Fibroblast of peridontal ligament (primary cell): ENCODE measurements around the gene PLEKHA8.

ENCODE experiments used
- DNase-seq: peaks from one replicate; pipeline ENCODE4 v3.0.0-alpha.2; 2010; ENCODE audit errors: extremely low read depth

Gene PLEKHA8

GRCh38 chr7:30023524-30023923 lies 4.7 kb upstream of the PLEKHA8 start:
- no peak for DNase-seq

DNA sequence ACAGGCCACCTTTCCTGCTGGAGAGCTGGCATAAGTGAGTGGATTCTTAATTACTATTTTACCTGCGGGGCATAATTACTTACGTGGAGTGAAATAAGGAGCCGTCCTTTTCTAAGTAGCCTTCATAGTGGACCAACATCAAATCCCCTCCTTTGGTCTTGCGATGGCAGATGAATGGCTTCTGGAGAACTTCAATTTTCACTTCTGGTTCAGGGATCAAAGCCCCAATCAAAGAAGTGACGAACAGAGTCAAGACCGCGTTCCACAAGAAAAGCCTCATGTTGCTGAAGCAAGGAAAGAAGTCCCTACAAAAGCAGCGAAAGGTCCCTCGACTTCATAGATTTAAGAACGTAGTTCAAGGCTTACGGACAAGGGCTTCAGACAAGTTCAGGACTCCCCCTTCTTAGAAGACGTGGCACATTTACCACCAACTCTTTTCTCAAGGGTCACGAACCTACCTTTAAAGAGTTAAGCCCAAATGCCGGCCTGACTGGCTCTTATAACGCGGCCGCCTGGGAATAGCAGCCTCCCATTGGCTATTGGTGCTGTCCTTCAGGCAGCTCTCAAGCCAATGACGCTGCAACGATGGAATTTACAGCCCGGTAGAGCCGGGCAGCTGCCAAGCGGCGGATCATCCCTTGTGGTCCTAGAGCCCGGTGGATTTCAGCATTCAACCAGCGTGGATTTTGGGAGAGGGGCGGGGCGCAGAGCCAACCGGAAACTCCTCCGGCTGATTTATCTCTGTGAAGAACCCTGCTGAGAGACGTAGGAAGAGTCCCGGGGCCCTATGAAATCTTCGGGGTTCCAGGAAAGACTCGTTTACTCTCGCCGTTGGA lies 1.8 kb upstream of the PLEKHA8 start, which contains the start of gene FKBP14:
Gene FKBP14, minus strand, starts transcription at position 474 of the 836 bp plus-strand sequence. Its CDS starts 194 bp downstream, at position 280.
- peak; percentile 100 for DNase-seq

DNA sequence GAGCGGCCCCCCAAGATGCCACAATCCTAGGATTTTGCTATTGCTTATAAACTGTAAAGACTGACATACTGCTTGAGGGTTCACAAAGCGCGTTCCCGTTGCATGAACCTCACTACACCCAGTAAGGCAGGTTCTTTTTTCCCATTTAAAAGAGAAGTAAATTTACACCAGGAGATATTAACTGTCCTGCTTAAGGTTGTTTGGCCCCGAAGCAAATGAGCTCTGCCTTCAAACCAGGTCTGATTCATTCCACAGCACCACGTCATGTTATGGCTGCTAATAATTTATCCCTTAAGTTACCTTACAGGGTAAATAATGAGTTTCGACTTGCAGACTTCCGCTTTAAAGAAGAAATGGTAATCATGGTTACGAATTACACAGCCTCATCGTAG lies 1.2 kb upstream of the PLEKHA8 start:
- no peak for DNase-seq

DNA sequence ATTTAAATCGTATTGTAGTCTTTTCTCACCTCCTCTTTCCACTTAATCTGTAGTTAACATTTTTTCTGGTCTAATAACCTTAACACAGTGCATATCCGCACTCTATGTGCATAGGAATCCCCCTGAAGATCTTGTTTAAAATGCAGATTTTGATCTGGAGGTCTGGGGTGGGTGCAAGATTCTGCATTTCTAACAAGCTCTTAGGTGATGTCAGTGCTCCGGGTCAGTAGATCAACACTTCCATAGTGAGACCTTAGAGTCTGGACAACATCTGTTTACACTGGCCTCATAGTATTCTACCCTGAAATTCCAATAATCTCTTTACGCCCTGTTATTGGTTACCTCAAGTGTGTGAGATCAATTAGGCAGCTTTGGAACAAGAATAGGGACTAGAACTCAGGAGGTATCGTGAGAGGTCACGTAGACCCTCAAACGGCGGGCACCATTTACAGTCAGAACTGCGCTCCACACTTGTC lies 434 bp upstream of the PLEKHA8 start:
- DNase-seq, result no peak

GRCh38 chr7:30028749-30029635 lies 780 bp downstream of the PLEKHA8 start:
- peak; percentile 39 for DNase-seq

GRCh38 chr7:30029696-30030095 lies 1.5 kb downstream of the PLEKHA8 start:
- DNase-seq, result no peak

- peak; percentile 62 for DNase-seq
Measured at GRCh38 chr7:30032310-30033125, 4.3 kb downstream of the PLEKHA8 start.

DNA sequence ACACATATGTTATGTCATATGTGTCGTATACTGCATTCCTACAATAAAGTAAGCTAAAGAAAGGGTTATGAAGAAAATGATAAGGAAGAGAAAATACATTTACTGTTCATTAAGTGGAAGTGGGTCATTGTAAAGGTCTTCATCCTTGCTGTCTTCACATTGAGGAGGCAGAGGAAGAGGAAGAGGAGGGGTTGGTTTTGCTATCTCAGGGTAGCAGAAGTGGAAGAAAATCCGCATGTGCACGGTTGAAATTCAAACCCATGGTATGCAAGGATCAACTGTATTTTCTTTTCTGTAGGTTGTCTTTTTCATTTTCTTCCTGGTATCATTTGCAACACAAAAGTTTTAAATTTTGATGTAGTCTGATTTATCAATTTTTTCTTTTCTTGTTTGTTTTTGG lies 6.3 kb downstream of the PLEKHA8 start:
- no peak for DNase-seq

DNA sequence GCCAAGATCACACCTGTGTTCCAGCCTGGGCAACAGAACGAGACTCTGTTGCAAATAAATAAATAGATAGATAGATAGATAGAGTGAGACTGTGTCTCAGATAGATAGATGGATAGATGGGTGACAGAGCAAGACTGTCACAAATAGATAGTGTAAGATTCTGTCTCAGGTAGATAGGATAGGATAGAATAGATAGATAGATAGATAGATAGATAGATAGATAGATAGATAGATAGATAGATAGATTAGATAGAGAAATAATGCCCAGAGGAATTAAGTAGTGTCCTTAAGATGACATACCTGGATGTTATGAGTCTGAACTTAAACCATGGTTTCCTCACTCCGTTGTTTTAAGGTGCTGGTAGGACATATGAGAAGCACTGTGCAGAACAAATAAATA lies 8.0 kb downstream of the PLEKHA8 start:
- DNase-seq, result no peak

DNA sequence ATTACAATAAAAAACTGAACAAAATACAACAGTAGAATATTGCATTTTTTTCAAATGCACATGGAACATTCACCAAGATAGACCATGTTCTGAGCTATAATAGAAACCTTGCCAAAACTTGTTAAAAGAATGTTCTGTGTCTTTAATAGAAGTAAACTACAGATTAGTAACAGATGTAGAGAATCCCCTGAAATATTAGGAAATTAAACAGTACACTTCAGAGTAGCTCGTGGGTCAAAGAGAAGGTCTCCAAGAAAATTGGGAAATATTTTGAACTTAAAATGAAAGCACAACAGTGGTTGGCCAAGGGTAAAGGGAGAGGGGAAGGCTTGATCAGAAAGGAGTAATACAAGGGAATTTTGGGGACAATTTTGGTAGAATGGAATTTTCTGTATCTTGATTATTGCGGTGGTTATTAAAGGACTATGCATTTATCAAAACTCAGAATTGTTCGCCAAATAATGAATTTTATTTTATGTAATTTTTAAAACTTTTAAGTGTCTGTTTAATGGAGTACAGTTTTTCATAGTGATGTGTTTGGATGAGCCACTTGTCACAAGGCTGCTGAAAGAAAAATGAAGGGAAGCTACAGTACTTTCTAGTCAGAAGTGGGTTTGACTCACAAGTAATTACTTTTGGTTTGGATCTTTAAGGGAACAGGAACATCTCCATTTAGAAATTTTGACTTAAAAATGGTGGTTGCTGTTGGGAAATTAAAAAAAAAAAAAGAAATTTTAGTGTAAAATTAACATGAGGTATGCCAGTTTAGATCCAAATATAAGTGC lies 10.2 kb downstream of the PLEKHA8 start:
- peak; percentile 82 for DNase-seq

GRCh38 chr7:30040938-30041337 lies 12.7 kb downstream of the PLEKHA8 start:
- no peak for DNase-seq

DNA sequence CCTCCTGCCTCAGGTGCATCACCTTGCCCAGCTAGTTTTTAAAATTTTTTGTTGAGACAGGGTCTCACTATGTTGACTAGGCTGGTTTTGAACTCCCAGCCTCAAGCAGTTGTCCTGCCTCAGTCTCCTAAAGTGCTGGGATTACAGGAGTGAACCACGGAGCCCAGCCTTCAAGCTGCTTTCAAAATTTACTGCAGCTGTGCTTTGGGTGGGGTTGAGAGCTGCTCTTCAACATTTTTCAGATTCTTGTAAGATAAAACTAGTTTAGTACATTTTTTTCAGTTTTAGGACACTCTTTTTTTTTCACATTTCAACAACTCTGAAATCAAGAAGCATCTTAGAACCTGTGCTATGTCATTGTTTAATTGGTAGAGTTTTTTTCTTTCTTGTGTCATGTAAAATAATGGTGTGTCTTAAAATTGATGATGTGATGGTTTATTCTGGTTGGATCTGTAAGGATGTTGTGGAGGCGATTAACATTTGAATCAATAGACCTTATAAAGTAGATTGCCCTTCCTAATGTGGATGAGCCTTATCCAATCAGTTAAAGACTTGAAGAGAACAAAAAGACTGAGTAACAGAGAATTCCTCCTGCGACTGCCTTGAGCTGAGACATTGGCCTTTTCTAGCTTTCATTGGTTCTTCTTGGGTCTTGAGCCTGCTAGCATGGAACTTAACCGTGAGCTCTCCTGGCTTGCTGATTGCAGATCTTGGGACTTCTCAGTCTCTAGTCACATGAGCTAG lies 13.5 kb downstream of the PLEKHA8 start:
- no peak for DNase-seq

- no peak for DNase-seq
Measured at GRCh38 chr7:30046127-30046770, 18.0 kb downstream of the PLEKHA8 start.

DNA sequence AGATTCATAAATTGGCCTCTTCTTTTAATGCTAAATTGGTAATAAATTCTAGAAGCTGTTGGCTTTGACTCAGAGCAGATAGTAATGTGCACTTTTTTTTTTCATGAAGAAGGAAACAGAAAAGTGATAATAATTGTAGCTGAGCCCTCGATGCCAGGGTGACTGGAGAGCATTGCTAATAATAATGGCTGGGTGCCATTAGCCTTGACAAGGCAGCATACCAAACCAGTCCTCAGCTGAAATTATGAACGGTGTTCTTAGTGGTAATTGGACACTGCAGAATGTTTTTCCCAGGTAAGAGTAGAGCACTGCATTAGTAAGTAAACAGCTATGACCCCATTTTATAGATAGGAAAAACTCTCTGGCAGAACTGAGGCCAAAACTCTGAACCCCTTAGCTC lies 18.9 kb downstream of the PLEKHA8 start:
- DNase-seq, result no peak

DNA sequence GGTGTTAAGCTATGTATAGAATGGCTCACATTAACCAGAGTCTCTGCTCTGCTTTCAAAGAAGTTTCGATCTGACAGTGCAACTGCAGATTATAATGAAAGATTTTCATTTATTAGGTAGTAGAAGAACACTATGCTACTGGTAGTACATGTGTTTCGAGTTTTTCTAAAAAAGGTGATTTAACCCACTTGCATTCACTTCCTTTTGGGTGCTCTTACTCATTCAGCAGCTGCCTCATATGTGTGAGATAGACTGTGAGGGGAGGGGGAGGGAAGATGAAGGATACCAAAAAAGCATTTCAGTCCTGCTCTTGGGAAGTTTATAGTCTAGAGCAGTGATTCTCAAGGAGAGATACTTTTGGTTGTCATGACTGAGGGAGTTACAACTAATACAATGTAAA lies 20.4 kb downstream of the PLEKHA8 start:
- DNase-seq, result no peak

DNA sequence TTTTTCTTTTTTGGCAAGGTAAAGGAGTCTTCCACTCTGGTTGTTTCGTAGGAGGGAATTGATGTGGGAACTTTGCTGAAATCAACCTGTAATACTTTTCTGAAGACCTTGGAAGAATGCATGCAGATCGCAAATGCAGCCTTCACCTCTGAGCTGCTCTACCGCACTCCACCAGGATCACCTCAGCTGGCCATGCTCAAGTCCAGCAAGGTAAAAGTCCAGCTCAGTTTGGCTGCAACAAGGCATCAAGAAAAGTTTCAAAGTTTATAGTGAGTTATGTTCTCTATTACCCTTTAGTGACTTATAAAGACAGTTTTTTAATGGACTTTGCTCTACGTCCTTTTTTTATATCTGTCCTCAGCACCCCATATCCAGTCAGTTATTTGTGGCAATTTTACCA lies 21.0 kb downstream of the PLEKHA8 start:
- no peak for DNase-seq

GRCh38 chr7:30053068-30053467 lies 24.9 kb downstream of the PLEKHA8 start:
- DNase-seq, result no peak

GRCh38 chr7:30057741-30058140 lies 29.5 kb downstream of the PLEKHA8 start:
- DNase-seq, result peak; percentile 39

DNA sequence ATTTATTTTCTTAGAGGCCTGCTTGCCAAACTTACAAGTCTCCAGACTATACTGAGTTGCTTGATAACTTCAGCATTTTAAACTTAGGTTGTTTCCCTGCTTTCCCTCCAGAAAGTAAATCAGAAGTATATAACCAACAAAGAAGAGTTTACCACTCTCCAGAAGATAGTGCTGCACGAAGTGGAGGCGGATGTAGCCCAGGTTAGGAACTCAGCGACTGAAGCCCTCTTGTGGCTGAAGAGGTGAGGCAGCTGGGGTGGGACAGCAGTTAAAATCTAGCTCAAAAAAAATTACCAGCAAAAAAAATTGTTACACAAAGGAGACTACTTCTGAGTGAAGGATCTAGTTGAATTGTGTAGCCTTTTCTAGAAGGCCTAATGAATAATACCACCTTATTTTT lies 33.6 kb downstream of the PLEKHA8 start:
- peak; percentile 42 for DNase-seq

GRCh38 chr7:30062587-30062986 lies 34.4 kb downstream of the PLEKHA8 start:
- peak; percentile 73 for DNase-seq
